ENCODE measurements around the gene SPAG9.
"Not testable (repeated sequence)": the region's sequence is repeated elsewhere in the genome, so short reads cannot be mapped to it uniquely, and the experiment has no call there.

SPAG9 gene

GRCh38 chr17:51083981-51084380 is 36.7 kb downstream of the SPAG9 start:
- DNase-seq: no peak

- not testable (repeated sequence) for DNase-seq
Measured at GRCh38 chr17:51083364-51083763, 37.3 kb downstream of the SPAG9 start.

GRCh38 chr17:51079049-51079448 is 41.6 kb downstream of the SPAG9 start:
- DNase-seq: no peak

GRCh38 chr17:51078009-51078592 is 42.6 kb downstream of the SPAG9 start:
- DNase-seq: no peak

- DNase-seq: no peak
Measured at GRCh38 chr17:51076821-51077220, 43.8 kb downstream of the SPAG9 start.

- DNase-seq: no peak
Measured at GRCh38 chr17:51071556-51071955, 49.1 kb downstream of the SPAG9 start.

- DNase-seq: no peak
Measured at GRCh38 chr17:51065466-51065865, 55.2 kb downstream of the SPAG9 start.

GRCh38 chr17:51064061-51064735 is 56.5 kb downstream of the SPAG9 start:
- DNase-seq: no peak

GRCh38 chr17:51060396-51060795 is 60.3 kb downstream of the SPAG9 start:
- no peak for DNase-seq

- no peak for DNase-seq
Measured at GRCh38 chr17:51059781-51060180, 60.9 kb downstream of the SPAG9 start.

- no peak for DNase-seq
Measured at GRCh38 chr17:51057534-51057933, 63.1 kb downstream of the SPAG9 start.

- DNase-seq: peak; percentile 35
Measured at GRCh38 chr17:51056813-51057510, 63.7 kb downstream of the SPAG9 start.

GRCh38 chr17:51054748-51055147 is 65.9 kb downstream of the SPAG9 start:
- no peak for DNase-seq

- no peak for DNase-seq
Measured at GRCh38 chr17:51052235-51052634, 68.4 kb downstream of the SPAG9 start.

GRCh38 chr17:51050291-51051033 is 70.2 kb downstream of the SPAG9 start:
- no peak for DNase-seq

- DNase-seq: no peak
Measured at GRCh38 chr17:51046514-51047384, 73.9 kb downstream of the SPAG9 start.

- DNase-seq: no peak
Measured at GRCh38 chr17:51046046-51046445, 74.6 kb downstream of the SPAG9 start.

GRCh38 chr17:51045621-51046020 is 75.0 kb downstream of the SPAG9 start:
- no peak for DNase-seq

- DNase-seq: no peak
Measured at GRCh38 chr17:51044976-51045375, 75.7 kb downstream of the SPAG9 start.

- DNase-seq: no peak
Measured at GRCh38 chr17:51036084-51036483, 84.6 kb downstream of the SPAG9 start.

GRCh38 chr17:51035431-51035830 is 85.2 kb downstream of the SPAG9 start:
- peak; percentile 30 for DNase-seq

- DNase-seq: no peak
Measured at GRCh38 chr17:51034800-51035199, 85.9 kb downstream of the SPAG9 start.

GRCh38 chr17:51032850-51033249 is 87.8 kb downstream of the SPAG9 start:
- DNase-seq: no peak

Measured in KG1 (cell line).